ENCODE results near the gene GNAZ. TPM values are rescaled to one million over a fixed set of nuclear protein-coding genes. Genes with fewer than 3 reads are reported as not detected.

Gene GNAZ
- total RNA-seq, 1 experiment from 2014 or later, result 11.1 TPM

GRCh38 chr22:23116506-23117263 lies 46.4 kb downstream of the GNAZ start:
- Histone ChIP-seq H3K4me1 (ENCODE audit: control insufficient read depth in 1 of 2, insufficient read depth in 2 of 2, low read length in 2 of 2) (no peaks in the 10 kb centered on the region), H3K27me3 (ENCODE audit: insufficient read depth, low read length) (no peaks in the 10 kb centered on the region), H3K4me2 (ENCODE audit: low read length) (no peak overlapping the region), H2AFZ (ENCODE audit: low read depth, low read length, poor library complexity, severe bottlenecking) (no peak overlapping the region), H3K9ac (ENCODE audit: low read length) (no peak overlapping the region), H3K27ac (ENCODE audit: low read depth, low read length) (no peak overlapping the region), H4K20me1 (ENCODE audit: insufficient read depth) (no peaks in the 10 kb centered on the region), H3K9me2 (ENCODE audit: insufficient read depth) (no peaks in the 10 kb centered on the region), H3K36me3 (ENCODE audit: control insufficient read depth in 1 of 2, insufficient read depth in 2 of 2, low read length in 2 of 2) (no peaks in the 10 kb centered on the region), H3K79me2 (ENCODE audit: insufficient read depth, low read length) (no peaks in the 10 kb centered on the region), H3K9me3 (ENCODE audit: control insufficient read depth in 1 of 2, insufficient read depth in 1 of 2, low read depth in 1 of 2, low read length in 2 of 2) (no peaks in the 10 kb centered on the region), H3K4me3 (replicated peaks in 1 of 2; ENCODE audit: low read depth in 1 of 2, low read length in 2 of 2) (no peak overlapping the region)
- intact Hi-C loops (cut with micrococcal nuclease), result no loop called here
- no TSS peak for BruUV-seq (replicated peaks)
- no peak for TF ChIP-seq CEBPB (IDR thresholded peaks at IDR 0.05; ENCODE audit: low read depth)
- TF ChIP-seq, protein P1, sequence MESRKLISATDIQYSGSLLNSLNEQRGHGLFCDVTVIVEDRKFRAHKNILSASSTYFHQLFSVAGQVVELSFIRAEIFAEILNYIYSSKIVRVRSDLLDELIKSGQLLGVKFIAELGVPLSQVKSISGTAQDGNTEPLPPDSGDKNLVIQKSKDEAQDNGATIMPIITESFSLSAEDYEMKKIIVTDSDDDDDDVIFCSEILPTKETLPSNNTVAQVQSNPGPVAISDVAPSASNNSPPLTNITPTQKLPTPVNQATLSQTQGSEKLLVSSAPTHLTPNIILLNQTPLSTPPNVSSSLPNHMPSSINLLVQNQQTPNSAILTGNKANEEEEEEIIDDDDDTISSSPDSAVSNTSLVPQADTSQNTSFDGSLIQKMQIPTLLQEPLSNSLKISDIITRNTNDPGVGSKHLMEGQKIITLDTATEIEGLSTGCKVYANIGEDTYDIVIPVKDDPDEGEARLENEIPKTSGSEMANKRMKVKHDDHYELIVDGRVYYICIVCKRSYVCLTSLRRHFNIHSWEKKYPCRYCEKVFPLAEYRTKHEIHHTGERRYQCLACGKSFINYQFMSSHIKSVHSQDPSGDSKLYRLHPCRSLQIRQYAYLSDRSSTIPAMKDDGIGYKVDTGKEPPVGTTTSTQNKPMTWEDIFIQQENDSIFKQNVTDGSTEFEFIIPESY (IDR thresholded peaks at IDR 0.05; ENCODE audit: extremely low read depth, insufficient replicate concordance, low read length), result no peak
- no peak for TF ChIP-seq TCF7L2 (IDR thresholded peaks at IDR 0.05; ENCODE audit: borderline replicate concordance, extremely low read depth, insufficient read depth, insufficient read length)
- no peak for TF ChIP-seq ELF1 (IDR thresholded peaks at IDR 0.05; ENCODE audit: borderline replicate concordance, low read depth)
- TF ChIP-seq JUND (IDR thresholded peaks at IDR 0.05), result no peak
- TF ChIP-seq CTCF (IDR thresholded peaks at IDR 0.05 in 2 of 3, conservative IDR thresholded peaks at IDR 0.05 in 1 of 3; ENCODE audit: borderline replicate concordance in 1 of 3, insufficient read depth in 1 of 3, low read depth in 2 of 3, low read length in 2 of 3), result no peak
- TF ChIP-seq EZH2 (IDR thresholded peaks at IDR 0.05), result no peak
- no peak for TF ChIP-seq MAX (IDR thresholded peaks at IDR 0.05)
- TF ChIP-seq EGR1 (IDR thresholded peaks at IDR 0.05; ENCODE audit: low read depth), result no peak
- TF ChIP-seq RAD21 (IDR thresholded peaks at IDR 0.05; ENCODE audit: low read depth), result no peak
- TF ChIP-seq POLR2AphosphoS5 (IDR thresholded peaks at IDR 0.05; ENCODE audit: low read depth, low read length), result no peak
- no peak for TF ChIP-seq ZNF274 (IDR thresholded peaks at IDR 0.05; ENCODE audit: low read depth, low read length)
- no peak for TF ChIP-seq POLR2A (IDR thresholded peaks at IDR 0.05; ENCODE audit: borderline replicate concordance, extremely low read depth, insufficient read depth, insufficient read length)
- no peak for TF ChIP-seq CBX3 (IDR thresholded peaks at IDR 0.05; ENCODE audit: low read depth)
- no peak for TF ChIP-seq ATF3 (IDR thresholded peaks at IDR 0.05)
- no peak for TF ChIP-seq SRF (IDR thresholded peaks at IDR 0.05; ENCODE audit: low read depth)
- TF ChIP-seq, protein P2, sequence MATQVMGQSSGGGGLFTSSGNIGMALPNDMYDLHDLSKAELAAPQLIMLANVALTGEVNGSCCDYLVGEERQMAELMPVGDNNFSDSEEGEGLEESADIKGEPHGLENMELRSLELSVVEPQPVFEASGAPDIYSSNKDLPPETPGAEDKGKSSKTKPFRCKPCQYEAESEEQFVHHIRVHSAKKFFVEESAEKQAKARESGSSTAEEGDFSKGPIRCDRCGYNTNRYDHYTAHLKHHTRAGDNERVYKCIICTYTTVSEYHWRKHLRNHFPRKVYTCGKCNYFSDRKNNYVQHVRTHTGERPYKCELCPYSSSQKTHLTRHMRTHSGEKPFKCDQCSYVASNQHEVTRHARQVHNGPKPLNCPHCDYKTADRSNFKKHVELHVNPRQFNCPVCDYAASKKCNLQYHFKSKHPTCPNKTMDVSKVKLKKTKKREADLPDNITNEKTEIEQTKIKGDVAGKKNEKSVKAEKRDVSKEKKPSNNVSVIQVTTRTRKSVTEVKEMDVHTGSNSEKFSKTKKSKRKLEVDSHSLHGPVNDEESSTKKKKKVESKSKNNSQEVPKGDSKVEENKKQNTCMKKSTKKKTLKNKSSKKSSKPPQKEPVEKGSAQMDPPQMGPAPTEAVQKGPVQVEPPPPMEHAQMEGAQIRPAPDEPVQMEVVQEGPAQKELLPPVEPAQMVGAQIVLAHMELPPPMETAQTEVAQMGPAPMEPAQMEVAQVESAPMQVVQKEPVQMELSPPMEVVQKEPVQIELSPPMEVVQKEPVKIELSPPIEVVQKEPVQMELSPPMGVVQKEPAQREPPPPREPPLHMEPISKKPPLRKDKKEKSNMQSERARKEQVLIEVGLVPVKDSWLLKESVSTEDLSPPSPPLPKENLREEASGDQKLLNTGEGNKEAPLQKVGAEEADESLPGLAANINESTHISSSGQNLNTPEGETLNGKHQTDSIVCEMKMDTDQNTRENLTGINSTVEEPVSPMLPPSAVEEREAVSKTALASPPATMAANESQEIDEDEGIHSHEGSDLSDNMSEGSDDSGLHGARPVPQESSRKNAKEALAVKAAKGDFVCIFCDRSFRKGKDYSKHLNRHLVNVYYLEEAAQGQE (IDR thresholded peaks at IDR 0.05; ENCODE audit: low read depth), result no peak
- TF ChIP-seq SIN3A (IDR thresholded peaks at IDR 0.05; ENCODE audit: low read depth), result no peak
- no peak for TF ChIP-seq FOSL1 (IDR thresholded peaks at IDR 0.05; ENCODE audit: low read depth)
- CTCF ChIA-PET, result interaction anchor here (1.6 kb wide), 1 partner anchor 157 kb away, joined by 3 read pairs; no protein-coding TSS in a partner anchor
- DNase-seq (ENCODE audit: low read depth, low spot score) (no peak), ATAC-seq (no peak)
- RAD21 ChIA-PET (ENCODE audit: low non-redundant PET in 1 of 2, low total read pairs in 2 of 2, uncharacterized antibody in 2 of 2, unreplicated experiment in 2 of 2), result no interaction called here
- POLR2A ChIA-PET, result no interaction called here

Data from HCT116 (cell line).